GM23248 (cell line): ENCODE measurements around the gene BAD. TPM values are rescaled to one million over a fixed set of nuclear protein-coding genes. Genes with fewer than 3 reads are reported as not detected.

Experiments
- DNase-seq: peaks from one replicate; pipeline ENCODE4 v3.0.0-alpha.2; 2015
- H2AFZ ChIP-seq: fragments of 200-600 bp; sonication (generic); 2 replicates; pipeline ENCODE4 v1.6.1; 2016; ENCODE audit warnings: antibody characterized with exemption
- H3F3A ChIP-seq: fragments of 200-600 bp; sonication (generic); 2 replicates; pipeline ENCODE4 v1.6.1; 2016; ENCODE audit warnings: mild to moderate bottlenecking, antibody characterized with exemption, mixed run types; ENCODE audit not compliant: insufficient read depth
- H3K27ac ChIP-seq: fragments of 200-600 bp; sonication (generic); 2 replicates; pipeline ENCODE4 v1.5.1; 2016; ENCODE audit warnings: mild to moderate bottlenecking
- H3K27me3 ChIP-seq: fragments of 200-600 bp; sonication (generic); replicated peaks from 2 replicates; pipeline ENCODE4 v1.6.1; 2016; ENCODE audit warnings: mild to moderate bottlenecking; ENCODE audit not compliant: insufficient read depth
- H3K36me3 ChIP-seq: fragments of 200-600 bp; sonication (generic); 2 replicates; pipeline ENCODE4 v1.6.1; 2016; ENCODE audit warnings: low read depth, mild to moderate bottlenecking
- H3K4me1 ChIP-seq: fragments of 200-600 bp; sonication (generic); 2 replicates; pipeline ENCODE4 v1.6.1; 2016; ENCODE audit warnings: mild to moderate bottlenecking; ENCODE audit not compliant: insufficient read depth
- H3K4me2 ChIP-seq: fragments of 200-600 bp; sonication (generic); one replicate; pipeline ENCODE4 v1.6.1; 2016; ENCODE audit warnings: mild to moderate bottlenecking; ENCODE audit not compliant: unreplicated experiment
- H3K4me3 ChIP-seq: fragments of 200-600 bp; sonication (generic); 2 replicates; pipeline ENCODE4 v1.5.1; 2016; ENCODE audit warnings: mild to moderate bottlenecking
- H3K79me2 ChIP-seq: fragments of 200-600 bp; sonication (generic); 2 replicates; pipeline ENCODE4 v1.6.1; 2016; ENCODE audit warnings: mild to moderate bottlenecking; ENCODE audit not compliant: insufficient read depth
- H3K9ac ChIP-seq: fragments of 200-600 bp; sonication (generic); 2 replicates; pipeline ENCODE4 v1.6.1; 2016; ENCODE audit warnings: mild to moderate bottlenecking
- H3K9me2 ChIP-seq: fragments of 200-600 bp; sonication (generic); 2 replicates; pipeline ENCODE4 v1.6.1; 2016; ENCODE audit warnings: mixed run types, mild to moderate bottlenecking, moderate library complexity; ENCODE audit not compliant: insufficient read depth
- H3K9me3 ChIP-seq: fragments of 200-600 bp; sonication (generic); one replicate; pipeline ENCODE4 v1.6.1; 2017; ENCODE audit warnings: low read depth
- H4K20me1 ChIP-seq: fragments of 200-600 bp; sonication (generic); 2 replicates; pipeline ENCODE4 v1.6.0; 2016; ENCODE audit not compliant: insufficient read depth
- EZH2 ChIP-seq: fragments of 200-600 bp; sonication (generic); IDR thresholded peaks from 2 replicates; pipeline ENCODE4 v1.6.1; 2018; ENCODE audit warnings: antibody characterized with exemption, mild to moderate bottlenecking; ENCODE audit not compliant: insufficient read depth, poor library complexity, severe bottlenecking
- EZH2phosphoT487 ChIP-seq: fragments of 200-600 bp; sonication (generic); IDR thresholded peaks from 2 replicates; pipeline ENCODE4 v1.6.1; 2018; ENCODE audit warnings: antibody characterized with exemption, moderate library complexity, mild to moderate bottlenecking, low read depth; ENCODE audit not compliant: insufficient read depth
- WGBS, 2 experiments: methylation state at CpG; one replicate each; pipeline ENCODE4 v1.1.6; 2015 to 2017; ENCODE audit warnings: low lambda C conversion rate in 2 of 2, low coverage in 1 of 2; ENCODE audit errors: missing lambda C conversion rate in 2 of 2; 5-methylcytosine and 5-hydroxymethylcytosine counted together
- in situ Hi-C: fragments of 300-500 bp; cut with MboI; formaldehyde crosslinking; loops from 2 replicates; pipeline ENCODE4 v1.15.0; 2020
- polyA plus RNA-seq: library from polyadenylated mRNA; unstranded; fragments of >200 nt; fragmentation: Nextera tagmentation; extraction: Ambion mirVana; gene quantifications from 2 replicates; pipeline ENCODE4 v1.2.1, GENCODE V29; 2016
- total RNA-seq: library from RNA; depleted of rRNA; stranded (reverse); fragments of >200 nt; shearing (Covaris generic); gene quantifications from 2 replicates; pipeline ENCODE4 v1.2.3, GENCODE V29; 2014

The BAD gene
- total and polyA plus RNA-seq, 2 experiments from 2014 or later = 146 to 170 TPM

DNA sequence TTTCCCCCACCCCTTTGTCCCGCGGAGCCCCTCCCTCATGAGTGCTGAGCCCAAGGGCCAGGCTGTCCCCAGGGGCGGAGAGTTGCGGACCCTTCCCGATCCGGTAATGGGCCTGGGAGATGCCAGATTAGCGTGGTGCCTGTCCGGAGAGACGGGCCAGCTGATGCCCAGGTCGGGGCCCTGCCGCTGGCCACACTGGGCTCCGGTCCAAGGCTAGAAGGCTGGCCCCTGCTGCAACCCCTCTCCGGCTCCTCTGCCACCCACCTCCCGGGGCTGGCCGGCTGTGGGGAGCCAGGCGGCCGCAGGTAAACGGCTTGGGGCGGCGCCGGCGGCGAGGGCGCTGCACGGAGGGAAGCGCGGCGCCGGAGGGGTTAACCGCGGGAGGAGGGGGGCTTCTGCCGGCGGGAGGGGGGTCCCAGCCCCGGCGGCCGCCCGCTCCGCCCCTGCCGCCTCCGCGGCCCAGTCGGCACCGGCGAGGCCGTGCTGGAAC, 6.8 kb upstream of the BAD start, which contains the start of gene KCNK4:
Gene KCNK4 (plus strand): TSS at position 41 of the 490 bp plus-strand sequence. CDS start 1,717 bp downstream, outside the sequence.
- peaks cover 20% of the 10 kb centered on the region for H3K27me3 ChIP-seq
- H3K4me1 ChIP-seq = 0 out of 2 replicates have a peak, but pooled peaks cover 2% of the 10 kb centered on the region
- H3K27ac ChIP-seq = no peak within 1 kb of the TSS
- H3K9me3 ChIP-seq = no peaks in the 10 kb centered on the region
- H4K20me1 ChIP-seq = no peaks in the 10 kb centered on the region
- 0 out of 2 replicates have a peak, but pooled peaks cover 6% of the 10 kb centered on the region for H3K79me2 ChIP-seq
- no peaks in the 10 kb centered on the region for H3K9me2 ChIP-seq
- no peaks in the 10 kb centered on the region for H3F3A ChIP-seq
- 8 to 20% methylated on average over 24 to 42 of the region's 45 CpGs for WGBS, 2 experiments
- H3K36me3 ChIP-seq = no peaks in the 10 kb centered on the region
- peak within 1 kb of the TSS; percentile 58 for H3K4me3 ChIP-seq
- in situ Hi-C loops = no loop called here
- no peak for DNase-seq
- TF ChIP-seq EZH2phosphoT487 (no peak), EZH2 (no peak)
- H3K9ac ChIP-seq = no peak within 1 kb of the TSS
- no peak within 1 kb of the TSS for H2AFZ ChIP-seq
- H3K4me2 ChIP-seq = peak within 1 kb of the TSS; percentile 45

DNA sequence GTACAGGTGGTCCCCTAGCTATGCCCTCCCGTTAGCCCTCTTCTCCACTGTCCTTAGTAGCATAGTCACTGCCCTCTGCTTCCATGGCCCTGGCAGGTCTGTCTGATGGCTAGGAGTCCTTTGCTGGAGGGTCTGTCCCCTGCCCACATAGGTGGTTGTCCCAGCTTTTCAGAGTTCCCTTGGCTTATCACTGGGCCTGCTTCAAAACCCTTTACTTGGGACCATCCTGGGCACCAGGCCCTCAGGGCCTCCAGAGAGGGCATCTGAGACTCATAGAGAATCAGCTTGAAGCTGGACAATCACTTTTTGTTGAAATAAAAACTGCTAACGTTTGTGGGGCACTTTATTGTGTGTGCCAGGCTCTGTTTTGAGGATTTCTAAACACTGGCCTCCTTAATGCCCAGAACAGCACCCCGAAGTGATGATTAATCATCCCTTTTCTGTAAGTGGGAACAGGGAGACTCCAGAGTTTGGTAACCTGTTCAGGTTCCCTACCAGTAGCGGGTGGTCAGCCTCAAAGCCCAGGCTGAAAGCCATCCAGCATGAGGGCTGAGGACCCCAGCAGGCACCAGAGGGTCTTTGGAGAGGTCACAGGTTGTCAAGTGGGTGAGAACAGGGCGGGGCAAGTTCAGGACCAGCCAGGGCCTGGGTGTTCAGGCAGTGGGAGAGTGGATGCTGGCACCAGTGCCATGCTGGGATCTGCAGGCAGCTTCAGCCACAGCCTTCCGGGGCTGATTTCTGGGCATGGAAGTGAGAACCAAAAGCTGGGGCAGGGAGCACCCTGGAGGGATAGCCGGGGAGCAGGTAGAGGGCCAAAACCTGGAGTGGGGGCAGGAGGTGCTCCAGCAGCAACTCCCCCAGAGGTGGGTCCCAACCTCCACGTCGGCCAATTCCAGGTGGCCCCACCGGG, 6.1 kb upstream of the BAD start:
- H3K9me3 ChIP-seq = no peaks in the 10 kb centered on the region
- 56 to 59% methylated on average over 10 of the region's 10 CpGs for WGBS, 2 experiments
- no peak overlapping the region for H3K9ac ChIP-seq
- H3K4me2 ChIP-seq = no peak overlapping the region
- no peaks in the 10 kb centered on the region for H3K9me2 ChIP-seq
- H3K36me3 ChIP-seq = no peaks in the 10 kb centered on the region
- no peaks in the 10 kb centered on the region for H4K20me1 ChIP-seq
- H3K4me3 ChIP-seq = no peak overlapping the region
- TF ChIP-seq EZH2phosphoT487 = no peak
- TF ChIP-seq EZH2 = peak; percentile 34
- 0 out of 2 replicates have a peak, but pooled peaks cover 6% of the 10 kb centered on the region for H3K79me2 ChIP-seq
- peaks cover 20% of the 10 kb centered on the region for H3K27me3 ChIP-seq
- H3F3A ChIP-seq = no peaks in the 10 kb centered on the region
- H2AFZ ChIP-seq = no peak overlapping the region
- in situ Hi-C loops = no loop called here
- H3K4me1 ChIP-seq = 0 out of 2 replicates have a peak, but pooled peaks cover 2% of the 10 kb centered on the region
- DNase-seq = no peak
- H3K27ac ChIP-seq = no peak overlapping the region

DNA sequence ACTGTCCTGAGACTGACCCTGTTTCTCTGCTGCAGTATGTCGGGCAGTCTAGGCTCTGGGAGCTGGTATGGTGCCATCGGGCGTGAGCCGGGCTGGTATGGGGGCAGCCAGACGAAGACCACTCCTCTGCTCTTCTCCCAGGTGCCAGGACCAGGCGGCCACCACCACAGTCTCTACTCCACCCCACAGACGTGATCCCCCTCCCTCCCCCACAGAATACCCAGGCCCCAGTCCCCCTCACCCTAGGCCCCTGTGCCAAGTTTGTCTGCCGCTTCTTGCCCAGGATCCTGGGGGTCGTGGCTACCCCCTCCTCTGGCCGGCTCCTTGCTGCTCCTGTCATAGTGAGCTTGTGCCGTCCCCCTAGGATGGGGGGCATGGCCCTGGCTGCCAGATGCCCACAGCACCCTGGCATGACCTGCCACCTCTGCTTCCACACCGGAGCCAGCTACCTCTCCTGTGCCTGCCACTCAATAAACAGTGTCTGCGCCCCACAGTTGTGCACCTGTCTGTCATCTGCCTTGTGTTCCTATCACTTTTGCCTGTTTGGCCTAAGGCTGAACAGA, 4.6 kb upstream of the BAD start:
- TF ChIP-seq EZH2phosphoT487 (no peak), EZH2 (no peak)
- DNase-seq = no peak
- Histone ChIP-seq H3K36me3 (no peaks in the 10 kb centered on the region), H3K4me2 (no peak overlapping the region), H2AFZ (no peak overlapping the region), H3F3A (no peaks in the 10 kb centered on the region), H3K27me3 (peaks cover 17% of the 10 kb centered on the region), H3K9ac (no peak overlapping the region), H3K27ac (no peak overlapping the region), H4K20me1 (no peaks in the 10 kb centered on the region), H3K9me2 (no peaks in the 10 kb centered on the region), H3K4me1 (no peaks in the 10 kb centered on the region), H3K4me3 (no peak overlapping the region), H3K79me2 (peaks cover 9% of the 10 kb centered on the region), H3K9me3 (no peaks in the 10 kb centered on the region)
- in situ Hi-C loops = no loop called here
- 81 to 82% methylated on average over 10 to 13 of the region's 13 CpGs for WGBS, 2 experiments

DNA sequence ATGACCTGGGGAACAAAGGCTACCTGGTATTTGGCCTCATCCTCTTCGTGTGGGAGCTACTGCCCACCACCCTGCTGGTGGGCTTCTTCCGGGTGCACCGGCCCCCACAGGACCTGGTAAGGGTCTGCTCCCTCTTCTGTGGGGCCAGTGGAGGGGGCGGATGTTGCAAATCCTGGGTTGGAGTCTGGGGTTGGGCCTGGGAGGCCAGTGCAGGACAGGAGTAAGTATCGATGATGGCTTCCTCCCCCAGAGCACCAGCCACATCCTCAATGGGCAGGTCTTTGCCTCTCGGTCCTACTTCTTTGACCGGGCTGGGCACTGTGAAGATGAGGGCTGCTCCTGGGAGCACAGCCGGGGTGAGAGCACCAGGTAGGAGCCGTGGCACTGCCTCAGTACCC, 3.9 kb upstream of the BAD start:
- Histone ChIP-seq H3K4me3 (no peak overlapping the region), H3K4me2 (no peak overlapping the region), H3F3A (no peaks in the 10 kb centered on the region), H4K20me1 (no peaks in the 10 kb centered on the region), H3K4me1 (no peaks in the 10 kb centered on the region), H3K9me2 (no peaks in the 10 kb centered on the region), H3K36me3 (no peaks in the 10 kb centered on the region), H3K9me3 (no peaks in the 10 kb centered on the region), H3K79me2 (peaks cover 16% of the 10 kb centered on the region), H3K27ac (no peak overlapping the region), H3K9ac (no peak overlapping the region), H3K27me3 (peaks cover 16% of the 10 kb centered on the region), H2AFZ (no peak overlapping the region)
- WGBS, 2 experiments = 75 to 82% methylated on average over 9 of the region's 9 CpGs
- no peak for TF ChIP-seq EZH2phosphoT487
- TF ChIP-seq EZH2 = no peak
- no peak for DNase-seq
- in situ Hi-C loops = no loop called here
